PFSK-1 (cell line): ENCODE measurements around the gene DDC.

Experiments used
- FOXP2 ChIP-seq: optimal IDR thresholded peaks from 2 replicates; pipeline ENCODE3; 2011; ENCODE audit warnings: borderline replicate concordance, control low read depth, inconsistent platforms; ENCODE audit not compliant: insufficient read depth; ENCODE audit errors: extremely low read length, extremely low read depth
- POLR2AphosphoS5 ChIP-seq: IDR thresholded peaks from 2 replicates; pipeline ENCODE4 v1.6.1; 2012; ENCODE audit warnings: low read depth, mild to moderate bottlenecking, control low read depth, low read length, moderate library complexity
- SIN3A ChIP-seq: IDR thresholded peaks from 2 replicates; pipeline ENCODE4 v1.6.1; 2012; ENCODE audit warnings: mild to moderate bottlenecking, low read length, moderate library complexity, borderline replicate concordance; ENCODE audit not compliant: insufficient read depth
- TAF1 ChIP-seq: IDR thresholded peaks from 2 replicates; pipeline ENCODE4 v1.6.1; 2012; ENCODE audit warnings: low read length, control low read depth, borderline replicate concordance; ENCODE audit not compliant: insufficient read depth
- TF ChIP-seq, protein P1 (sequence below), 2 experiments: IDR thresholded peaks; 2 replicates each; pipeline versions ENCODE4 v1.6.1 to v1.8.0; 2011 to 2012; ENCODE audit warnings: low read depth in 2 of 2, low read length in 2 of 2, control low read depth in 1 of 2, inconsistent platforms in 1 of 2, mild to moderate bottlenecking in 1 of 2, moderate library complexity in 1 of 2; ENCODE audit not compliant: insufficient read depth in 1 of 2

DDC gene

DNA sequence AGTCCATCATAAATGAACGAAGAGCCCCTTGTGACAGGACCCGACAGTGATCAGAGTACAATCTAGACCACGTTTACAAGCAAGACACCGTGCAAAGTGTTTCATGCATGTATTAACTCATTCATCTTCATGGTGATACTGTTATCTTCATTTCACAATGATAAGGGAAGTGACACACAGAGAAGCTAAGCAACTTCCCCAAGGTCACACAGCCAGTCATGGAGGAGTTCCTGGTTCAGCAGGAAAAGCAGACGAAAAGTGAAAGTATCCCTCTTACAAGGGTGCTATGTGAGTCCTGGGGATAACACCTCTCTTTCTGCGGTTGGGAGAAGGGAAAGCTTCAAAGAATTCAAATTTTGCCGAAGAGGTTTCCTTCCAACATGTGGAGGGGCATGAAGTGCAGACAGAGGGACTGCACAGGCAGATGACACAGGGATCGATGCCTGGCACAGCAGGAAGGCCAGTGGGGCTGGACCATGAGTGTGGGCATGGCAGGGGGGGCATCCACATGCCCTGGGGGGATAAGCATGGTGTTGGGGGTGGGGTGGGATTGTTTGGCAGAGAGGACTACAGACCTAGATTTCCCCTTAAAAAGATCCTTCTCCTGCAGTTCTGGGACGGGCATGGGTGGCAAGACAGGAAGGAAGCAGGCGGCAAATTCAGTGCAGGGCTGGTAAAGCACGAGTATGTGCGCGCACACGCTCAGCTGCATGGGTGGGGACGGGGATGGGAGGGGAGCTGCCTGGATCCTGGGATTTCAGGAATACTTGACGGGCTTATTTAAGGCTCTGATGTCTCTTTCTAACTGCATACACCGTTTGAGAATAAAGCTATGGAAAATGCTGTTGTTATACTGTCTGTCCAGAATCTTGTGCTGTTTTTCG lies 33.5 kb upstream of the DDC start:
- no peak for TF ChIP-seq SIN3A
- TF ChIP-seq, protein P1, sequence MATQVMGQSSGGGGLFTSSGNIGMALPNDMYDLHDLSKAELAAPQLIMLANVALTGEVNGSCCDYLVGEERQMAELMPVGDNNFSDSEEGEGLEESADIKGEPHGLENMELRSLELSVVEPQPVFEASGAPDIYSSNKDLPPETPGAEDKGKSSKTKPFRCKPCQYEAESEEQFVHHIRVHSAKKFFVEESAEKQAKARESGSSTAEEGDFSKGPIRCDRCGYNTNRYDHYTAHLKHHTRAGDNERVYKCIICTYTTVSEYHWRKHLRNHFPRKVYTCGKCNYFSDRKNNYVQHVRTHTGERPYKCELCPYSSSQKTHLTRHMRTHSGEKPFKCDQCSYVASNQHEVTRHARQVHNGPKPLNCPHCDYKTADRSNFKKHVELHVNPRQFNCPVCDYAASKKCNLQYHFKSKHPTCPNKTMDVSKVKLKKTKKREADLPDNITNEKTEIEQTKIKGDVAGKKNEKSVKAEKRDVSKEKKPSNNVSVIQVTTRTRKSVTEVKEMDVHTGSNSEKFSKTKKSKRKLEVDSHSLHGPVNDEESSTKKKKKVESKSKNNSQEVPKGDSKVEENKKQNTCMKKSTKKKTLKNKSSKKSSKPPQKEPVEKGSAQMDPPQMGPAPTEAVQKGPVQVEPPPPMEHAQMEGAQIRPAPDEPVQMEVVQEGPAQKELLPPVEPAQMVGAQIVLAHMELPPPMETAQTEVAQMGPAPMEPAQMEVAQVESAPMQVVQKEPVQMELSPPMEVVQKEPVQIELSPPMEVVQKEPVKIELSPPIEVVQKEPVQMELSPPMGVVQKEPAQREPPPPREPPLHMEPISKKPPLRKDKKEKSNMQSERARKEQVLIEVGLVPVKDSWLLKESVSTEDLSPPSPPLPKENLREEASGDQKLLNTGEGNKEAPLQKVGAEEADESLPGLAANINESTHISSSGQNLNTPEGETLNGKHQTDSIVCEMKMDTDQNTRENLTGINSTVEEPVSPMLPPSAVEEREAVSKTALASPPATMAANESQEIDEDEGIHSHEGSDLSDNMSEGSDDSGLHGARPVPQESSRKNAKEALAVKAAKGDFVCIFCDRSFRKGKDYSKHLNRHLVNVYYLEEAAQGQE (IDR thresholded peaks at IDR 0.05; ENCODE audit: insufficient read depth in 1 of 2, low read depth in 2 of 2, low read length in 2 of 2), result no peak
- TF ChIP-seq TAF1, result no peak
- TF ChIP-seq POLR2AphosphoS5, result no peak
- TF ChIP-seq FOXP2, result no peak

DNA sequence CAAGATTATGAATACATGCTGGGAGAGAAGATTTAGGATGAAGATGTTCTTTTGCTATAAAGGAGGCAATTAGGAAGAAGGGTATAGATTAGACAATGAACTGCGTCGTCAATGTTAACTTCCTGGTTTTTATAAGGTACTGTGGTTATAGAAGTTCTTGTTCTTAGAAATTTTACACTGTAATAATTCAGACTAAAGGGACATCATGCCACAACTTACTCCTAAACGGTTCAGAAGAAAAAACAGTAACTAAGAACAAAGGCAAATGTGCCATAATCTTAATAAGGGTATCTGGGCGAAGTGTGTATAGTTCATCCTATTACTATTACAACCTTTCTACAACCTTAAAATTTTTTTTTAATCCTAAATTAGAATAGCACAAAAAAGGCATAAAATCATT lies 31.3 kb upstream of the DDC start:
- no peak for TF ChIP-seq SIN3A
- TF ChIP-seq FOXP2, result no peak
- no peak for TF ChIP-seq TAF1
- TF ChIP-seq POLR2AphosphoS5, result no peak
- TF ChIP-seq, protein P1 (IDR thresholded peaks at IDR 0.05; ENCODE audit: insufficient read depth in 1 of 2, low read depth in 2 of 2, low read length in 2 of 2), result no peak

DNA sequence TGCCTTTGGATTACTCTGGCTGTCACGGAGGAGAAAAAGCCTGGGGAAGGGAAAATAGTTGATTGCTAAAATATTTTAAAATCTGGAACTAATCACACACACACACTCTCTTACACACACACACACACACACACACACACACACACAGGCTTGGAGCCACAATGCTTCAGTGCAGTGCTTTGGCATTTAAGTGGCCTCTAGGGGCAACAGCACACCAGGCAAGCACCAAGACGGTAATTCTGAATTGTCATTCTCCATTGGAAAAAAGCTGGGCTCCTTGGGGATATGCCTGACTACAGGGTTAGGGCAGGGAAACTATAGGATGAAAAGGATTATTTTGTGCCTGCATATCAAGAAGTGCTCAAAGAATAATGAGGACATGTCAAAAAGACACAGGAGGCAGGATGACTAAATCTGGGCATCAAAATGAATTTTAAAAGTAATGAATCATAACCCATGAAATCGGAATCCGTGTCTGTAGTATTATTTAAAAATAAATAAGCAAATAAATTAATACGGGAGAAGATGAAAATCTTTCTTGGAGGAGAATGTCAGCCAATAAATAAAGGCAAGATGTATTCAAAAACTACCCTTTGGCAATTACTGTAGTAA lies 30.4 kb upstream of the DDC start:
- TF ChIP-seq TAF1, result no peak

DNA sequence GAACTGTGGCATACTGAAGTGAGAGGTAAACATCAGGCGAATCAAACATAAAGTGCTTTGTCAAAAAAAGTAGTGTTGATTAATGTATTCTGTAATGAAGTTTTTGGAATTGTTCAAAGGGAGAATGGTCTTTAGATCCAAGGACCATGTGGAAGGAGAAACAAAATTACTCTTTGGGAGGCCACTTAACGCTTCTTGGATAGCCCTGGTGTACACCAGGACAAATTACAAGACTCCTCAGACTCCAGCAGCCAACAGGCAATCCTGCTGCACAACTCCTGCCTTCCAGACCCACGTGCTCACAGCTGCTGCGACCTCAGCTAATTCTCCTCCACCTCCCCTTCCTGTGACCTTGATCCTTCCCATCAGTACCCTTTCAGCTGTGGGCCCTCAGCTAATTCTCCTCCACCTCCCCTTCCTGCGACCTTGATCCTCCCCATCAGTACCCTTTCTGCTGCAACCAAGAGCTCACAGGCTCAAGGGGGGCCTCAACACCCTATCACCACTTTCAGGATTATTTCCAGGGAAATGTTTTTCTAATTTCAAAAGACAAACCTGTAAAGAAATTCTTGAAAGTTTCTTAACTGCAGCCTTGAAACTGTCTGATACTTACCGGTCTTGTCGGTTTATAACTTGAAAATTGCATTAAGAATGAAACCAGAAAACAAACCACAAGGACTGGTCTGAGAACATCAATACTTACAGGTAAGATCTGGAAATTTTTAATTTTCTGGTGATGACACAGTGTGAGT lies 29.7 kb upstream of the DDC start:
- TF ChIP-seq FOXP2 (no peak), SIN3A (no peak), POLR2AphosphoS5 (no peak), TAF1 (no peak)
- TF ChIP-seq, protein P1 (IDR thresholded peaks at IDR 0.05; ENCODE audit: insufficient read depth in 1 of 2, low read depth in 2 of 2, low read length in 2 of 2), result no peak

DNA sequence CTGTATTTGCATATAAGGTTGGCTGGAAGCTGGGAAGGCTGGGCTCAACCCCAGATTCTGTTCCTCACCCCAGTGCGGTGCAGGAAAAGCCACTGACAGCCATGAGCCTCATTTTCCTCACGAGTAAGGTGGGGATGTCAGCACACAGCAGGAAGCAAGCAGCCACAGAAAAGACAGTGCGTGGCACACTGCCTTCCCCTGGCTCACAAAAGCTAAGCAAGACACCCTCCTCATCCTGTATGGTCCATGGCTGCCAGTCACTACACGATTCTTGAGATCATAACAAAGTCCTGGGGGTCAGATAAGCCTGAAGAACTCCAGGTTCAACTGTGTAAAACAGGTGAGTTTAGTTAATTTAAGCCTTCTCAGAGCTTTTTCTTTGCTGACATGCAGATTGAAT lies 28.9 kb upstream of the DDC start:
- TF ChIP-seq POLR2AphosphoS5 (no peak), FOXP2 (no peak), SIN3A (no peak), TAF1 (no peak)
- TF ChIP-seq, protein P1 (IDR thresholded peaks at IDR 0.05; ENCODE audit: insufficient read depth in 1 of 2, low read depth in 2 of 2, low read length in 2 of 2), result no peak
